Mesenchymal stem cell (in vitro differentiated cells and primary cell): ENCODE results near the gene ITGA8.

Experiments
- DNase-seq: peaks from one replicate; pipeline ENCODE4 v3.0.0-alpha.2; 2013
- H2AFZ ChIP-seq: one replicate; pipeline ENCODE4 v1.6.1; 2013; ENCODE audit warnings: low read depth, mild to moderate bottlenecking, control low read depth, inconsistent platforms, low read length, moderate library complexity
- H2AK5ac ChIP-seq: 2 replicates; pipeline ENCODE4 v1.6.1; 2013; ENCODE audit warnings: low read length, moderate library complexity, mild to moderate bottlenecking, inconsistent platforms; ENCODE audit not compliant: severe bottlenecking
- H2BK120ac ChIP-seq: one replicate; pipeline ENCODE4 v1.6.1; 2013; ENCODE audit warnings: low read depth, mild to moderate bottlenecking, inconsistent platforms, low read length, moderate library complexity
- H2BK12ac ChIP-seq, 2 experiments: one replicate each; pipeline ENCODE4 v1.6.1; 2013; ENCODE audit warnings: inconsistent platforms in 2 of 2, low read length in 2 of 2, mild to moderate bottlenecking in 2 of 2, moderate library complexity in 2 of 2, control low read depth in 1 of 2
- H2BK15ac ChIP-seq: one replicate; pipeline ENCODE4 v1.6.1; 2013; ENCODE audit warnings: mild to moderate bottlenecking, low read depth, inconsistent platforms; ENCODE audit not compliant: poor library complexity, severe bottlenecking
- H2BK5ac ChIP-seq: 2 replicates; pipeline ENCODE4 v1.6.1; 2013; ENCODE audit warnings: low read depth, mild to moderate bottlenecking, low read length, control low read depth, inconsistent platforms; ENCODE audit not compliant: poor library complexity, severe bottlenecking
- H3K14ac ChIP-seq, 2 experiments: one replicate each; pipeline ENCODE4 v1.6.1; 2013; ENCODE audit warnings: inconsistent platforms in 2 of 2, low read length in 2 of 2, control low read depth in 1 of 2, mild to moderate bottlenecking in 1 of 2, moderate library complexity in 1 of 2
- H3K18ac ChIP-seq, 2 experiments: one replicate each; pipeline ENCODE4 v1.6.1; 2013; ENCODE audit warnings: inconsistent platforms in 2 of 2, low read length in 2 of 2, control low read depth in 1 of 2, low read depth in 1 of 2, mild to moderate bottlenecking in 1 of 2
- H3K23ac ChIP-seq, 2 experiments: one replicate each; pipeline ENCODE4 v1.6.1; 2013; ENCODE audit warnings: inconsistent platforms in 2 of 2, low read length in 2 of 2, mild to moderate bottlenecking in 2 of 2, moderate library complexity in 2 of 2, control low read depth in 1 of 2
- H3K27ac ChIP-seq: 2 replicates; pipeline ENCODE4 v1.5.1; 2013; ENCODE audit warnings: mild to moderate bottlenecking, moderate library complexity, low read length, control low read depth, inconsistent platforms; ENCODE audit not compliant: poor library complexity, severe bottlenecking
- H3K27me3 ChIP-seq, 2 experiments: 2 replicates each; pipeline versions ENCODE4 v1.6.1 to v1.7.0; 2013; ENCODE audit warnings: low read length in 2 of 2, mild to moderate bottlenecking in 2 of 2, moderate library complexity in 2 of 2, control low read depth in 1 of 2, inconsistent platforms in 1 of 2; ENCODE audit not compliant: control insufficient read depth in 1 of 2, insufficient read depth in 1 of 2
- H3K36me3 ChIP-seq, 2 experiments: 2 replicates each; pipeline versions ENCODE4 v1.6.1 to v1.7.0; 2013; ENCODE audit warnings: low read length in 2 of 2, control low read depth in 1 of 2, inconsistent platforms in 1 of 2, low read depth in 1 of 2, mild to moderate bottlenecking in 1 of 2; ENCODE audit not compliant: insufficient read depth in 2 of 2, control insufficient read depth in 1 of 2
- H3K4ac ChIP-seq, 2 experiments: one replicate each; pipeline ENCODE4 v1.6.1; 2013; ENCODE audit warnings: inconsistent platforms in 2 of 2, low read length in 2 of 2, mild to moderate bottlenecking in 2 of 2, moderate library complexity in 2 of 2, control low read depth in 1 of 2, low read depth in 1 of 2
- H3K4me1 ChIP-seq: 2 replicates; pipeline ENCODE4 v1.6.1; 2013; ENCODE audit warnings: low read depth, low read length, control low read depth; ENCODE audit not compliant: control insufficient read depth, insufficient read depth
- H3K4me2 ChIP-seq: 2 replicates; pipeline ENCODE4 v1.6.1; 2013; ENCODE audit warnings: low read length, mild to moderate bottlenecking, inconsistent platforms; ENCODE audit not compliant: poor library complexity, severe bottlenecking
- H3K4me3 ChIP-seq, 2 experiments: 2 replicates each; pipeline versions ENCODE4 v1.5.1 to v1.7.0; 2013; ENCODE audit warnings: low read length in 2 of 2, mild to moderate bottlenecking in 2 of 2, control low read depth in 1 of 2, low read depth in 1 of 2; ENCODE audit not compliant: insufficient read depth in 1 of 2
- H3K79me1 ChIP-seq: replicated peaks from 2 replicates; pipeline ENCODE4 v1.6.1; 2013; ENCODE audit warnings: mild to moderate bottlenecking, control low read depth, low read length, inconsistent platforms; ENCODE audit not compliant: poor library complexity, severe bottlenecking
- H3K9ac ChIP-seq: 2 replicates; pipeline ENCODE4 v1.7.0; 2013; ENCODE audit warnings: mild to moderate bottlenecking, low read length, moderate library complexity
- H3K9me3 ChIP-seq: 2 replicates; pipeline ENCODE4 v1.7.0; 2013; ENCODE audit warnings: mild to moderate bottlenecking, low read length; ENCODE audit not compliant: control insufficient read depth
- H4K8ac ChIP-seq: one replicate; pipeline ENCODE4 v1.6.1; 2013; ENCODE audit warnings: inconsistent platforms, mild to moderate bottlenecking, low read length, moderate library complexity
- H4K91ac ChIP-seq: one replicate; pipeline ENCODE4 v1.6.1; 2013; ENCODE audit warnings: mild to moderate bottlenecking, low read length, inconsistent platforms
- WGBS: methylation state at CpG from one replicate; pipeline ENCODE4 v1.1.7; 2013; ENCODE audit warnings: mixed read lengths; 5-methylcytosine and 5-hydroxymethylcytosine counted together

Gene ITGA8

GRCh38 chr10:15485027-15485426 is 234.7 kb downstream of the ITGA8 start:
- peak overlapping the region in 1 of 2 experiments; percentile 3 for H3K18ac ChIP-seq
- H2BK15ac ChIP-seq = no peak overlapping the region
- H3K9ac ChIP-seq = no peak overlapping the region
- H2BK12ac ChIP-seq = no peak overlapping the region
- no peak overlapping the region for H2AK5ac ChIP-seq
- H3K4ac ChIP-seq = peak overlapping the region in 1 of 2 experiments; percentile 51
- no peaks in the 10 kb centered on the region for H3K36me3 ChIP-seq
- no peaks in the 10 kb centered on the region for H3K27me3 ChIP-seq
- no peak overlapping the region for H4K91ac ChIP-seq
- H3K4me1 ChIP-seq = no peaks in the 10 kb centered on the region
- no peaks in the 10 kb centered on the region for H3K79me1 ChIP-seq
- no peak overlapping the region for H3K14ac ChIP-seq
- no peak overlapping the region for H2AFZ ChIP-seq
- H4K8ac ChIP-seq = no peak overlapping the region
- H3K4me3 ChIP-seq = no peak overlapping the region
- H2BK5ac ChIP-seq = no peak overlapping the region
- no peak overlapping the region for H3K27ac ChIP-seq
- DNase-seq = no peak
- H3K4me2 ChIP-seq = no peak overlapping the region
- no peaks in the 10 kb centered on the region for H3K9me3 ChIP-seq
- H2BK120ac ChIP-seq = no peak overlapping the region
- WGBS = 21% methylated on average over 1 of the region's 3 CpGs
- H3K23ac ChIP-seq = no peak overlapping the region

GRCh38 chr10:15484128-15484527 is 235.6 kb downstream of the ITGA8 start:
- Histone ChIP-seq H3K9me3 (no peaks in the 10 kb centered on the region), H3K4ac (no peak overlapping the region), H3K4me3 (no peak overlapping the region), H2BK120ac (no peak overlapping the region), H2BK15ac (no peak overlapping the region), H3K9ac (no peak overlapping the region), H3K4me2 (no peak overlapping the region), H4K8ac (no peak overlapping the region), H2AFZ (no peak overlapping the region), H3K14ac (no peak overlapping the region), H3K4me1 (no peaks in the 10 kb centered on the region), H3K27ac (no peak overlapping the region), H3K79me1 (no peaks in the 10 kb centered on the region), H3K23ac (no peak overlapping the region), H2BK5ac (no peak overlapping the region), H4K91ac (no peak overlapping the region), H3K27me3 (peaks cover 0 to 3% of the 10 kb centered on the region in 2 experiments), H2BK12ac (no peak overlapping the region), H3K18ac (no peak overlapping the region), H2AK5ac (no peak overlapping the region), H3K36me3 (no peaks in the 10 kb centered on the region)
- 41% methylated on average over 2 of the region's 3 CpGs for WGBS
- no peak for DNase-seq

GRCh38 chr10:15483215-15484075 is 236.3 kb downstream of the ITGA8 start:
- DNase-seq = peak; percentile 62
- Histone ChIP-seq H2BK120ac (no peak overlapping the region), H3K27me3 (peaks cover 2 to 8% of the 10 kb centered on the region in 2 experiments), H3K4me2 (no peak overlapping the region), H3K79me1 (no peaks in the 10 kb centered on the region), H3K9ac (no peak overlapping the region), H2AFZ (no peak overlapping the region), H2BK5ac (no peak overlapping the region), H3K27ac (no peak overlapping the region), H4K8ac (no peak overlapping the region), H3K36me3 (no peaks in the 10 kb centered on the region), H3K4ac (no peak overlapping the region), H3K14ac (peak overlapping the region in 1 of 2 experiments; percentile 86), H3K4me1 (no peaks in the 10 kb centered on the region), H3K9me3 (no peaks in the 10 kb centered on the region), H2BK12ac (no peak overlapping the region), H2BK15ac (no peak overlapping the region), H3K4me3 (no peak overlapping the region), H3K18ac (peak overlapping the region in 1 of 2 experiments; percentile 57), H3K23ac (no peak overlapping the region), H4K91ac (no peak overlapping the region), H2AK5ac (no peak overlapping the region)
- 57% methylated on average over 8 of the region's 14 CpGs for WGBS

- H3K4me1 ChIP-seq = no peaks in the 10 kb centered on the region
- peak overlapping the region in 1 of 2 experiments; percentile 19 for H3K4me3 ChIP-seq
- 33% methylated on average over 2 of the region's 2 CpGs for WGBS
- H3K14ac ChIP-seq = no peak overlapping the region
- peak; percentile 18 for DNase-seq
- no peak overlapping the region for H2BK120ac ChIP-seq
- no peak overlapping the region for H2BK12ac ChIP-seq
- H3K79me1 ChIP-seq = no peaks in the 10 kb centered on the region
- no peak overlapping the region for H2AK5ac ChIP-seq
- H2BK5ac ChIP-seq = no peak overlapping the region
- no peak overlapping the region for H3K4me2 ChIP-seq
- H3K9ac ChIP-seq = no peak overlapping the region
- H2AFZ ChIP-seq = no peak overlapping the region
- H3K27me3 ChIP-seq = peaks cover 7 to 9% of the 10 kb centered on the region in 2 experiments
- H3K36me3 ChIP-seq = no peaks in the 10 kb centered on the region
- no peak overlapping the region for H2BK15ac ChIP-seq
- H3K23ac ChIP-seq = no peak overlapping the region
- H3K27ac ChIP-seq = no peak overlapping the region
- no peak overlapping the region for H3K18ac ChIP-seq
- no peak overlapping the region for H4K8ac ChIP-seq
- no peak overlapping the region for H3K4ac ChIP-seq
- H4K91ac ChIP-seq = no peak overlapping the region
- no peaks in the 10 kb centered on the region for H3K9me3 ChIP-seq
These were observed 237.6 kb downstream of the ITGA8 start for GRCh38 chr10:15482156-15482555.
